GM13977 (cell line): ENCODE results near the gene LIMCH1.

Source experiments
- DNase-seq: peaks from one replicate; pipeline ENCODE4 v3.0.0; 2012; ENCODE audit warnings: low spot score
- CTCF ChIP-seq: IDR thresholded peaks from 2 replicates; pipeline ENCODE4 v1.5.1; 2012; ENCODE audit warnings: mild to moderate bottlenecking, control low read depth; ENCODE audit not compliant: insufficient read depth; ENCODE audit errors: extremely low read depth, missing control alignments
- in situ Hi-C: fragments of 300-500 bp; cut with MboI; formaldehyde crosslinking; loops from one replicate; pipeline ENCODE4 v1.12.0; 2022; ENCODE audit warnings: low sequenced_read_pairs, low pct_unique_long_range_greater_than_20kb, mixed read lengths, inconsistent platforms; ENCODE audit not compliant: unreplicated experiment

LIMCH1 gene

GRCh38 chr4:41528512-41529205 lies 9.3 kb upstream of the LIMCH1 start:
- in situ Hi-C loops, result no loop called here
- no peak for DNase-seq
- TF ChIP-seq CTCF, result no peak

GRCh38 chr4:41530741-41531140 lies 7.2 kb upstream of the LIMCH1 start:
- TF ChIP-seq CTCF, result no peak
- DNase-seq, result no peak
- in situ Hi-C loops, result no loop called here

GRCh38 chr4:41532336-41532735 lies 5.6 kb upstream of the LIMCH1 start:
- DNase-seq, result no peak
- TF ChIP-seq CTCF, result no peak
- in situ Hi-C loops, result no loop called here

GRCh38 chr4:41532882-41533281 lies 5.1 kb upstream of the LIMCH1 start:
- in situ Hi-C loops, result no loop called here
- TF ChIP-seq CTCF, result no peak
- no peak for DNase-seq

GRCh38 chr4:41533680-41534079 lies 4.3 kb upstream of the LIMCH1 start:
- DNase-seq, result no peak
- no peak for TF ChIP-seq CTCF
- in situ Hi-C loops, result no loop called here

- no peak for DNase-seq
- no peak for TF ChIP-seq CTCF
- in situ Hi-C loops, result no loop called here
Measured at GRCh38 chr4:41534404-41534803, 3.6 kb upstream of the LIMCH1 start.
